HG03432 (cell line): Measurements from ENCODE around the gene GTPBP10.
"Not testable (repeated sequence)": the region's sequence is repeated elsewhere in the genome, so short reads cannot be mapped to it uniquely, and the experiment has no call there.

ENCODE experiments used
- ATAC-seq: cut with Tn5 transposase; IDR thresholded peaks from one replicate; pipeline ENCODE4 v1.9.1; 2021; ENCODE audit warnings: mild to moderate bottlenecking, moderate library complexity; ENCODE audit not compliant: unreplicated experiment

The GTPBP10 gene

DNA sequence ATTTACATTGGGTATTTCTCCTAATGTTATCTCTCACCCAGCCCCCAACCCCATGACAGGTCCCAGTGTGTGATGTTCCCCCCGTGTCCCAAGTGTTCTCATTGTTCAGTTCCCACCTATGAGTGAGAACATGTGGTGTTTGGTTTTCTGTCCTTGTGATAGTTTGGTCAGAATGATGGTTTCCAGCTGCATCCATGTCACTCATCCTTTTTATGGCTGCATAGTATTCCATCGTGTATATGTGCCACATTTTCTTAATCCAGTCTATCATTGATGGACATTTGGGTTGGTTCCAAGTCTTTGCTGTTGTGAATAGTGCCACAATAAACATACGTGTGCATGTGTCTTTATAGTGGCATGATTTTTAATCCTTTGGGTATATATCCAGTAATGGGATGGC is 3.5 kb downstream of the GTPBP10 start:
- ATAC-seq, result not testable (repeated sequence)

- no peak for ATAC-seq
These were observed 5.5 kb downstream of the GTPBP10 start for GRCh38 chr7:90351987-90352386.

DNA sequence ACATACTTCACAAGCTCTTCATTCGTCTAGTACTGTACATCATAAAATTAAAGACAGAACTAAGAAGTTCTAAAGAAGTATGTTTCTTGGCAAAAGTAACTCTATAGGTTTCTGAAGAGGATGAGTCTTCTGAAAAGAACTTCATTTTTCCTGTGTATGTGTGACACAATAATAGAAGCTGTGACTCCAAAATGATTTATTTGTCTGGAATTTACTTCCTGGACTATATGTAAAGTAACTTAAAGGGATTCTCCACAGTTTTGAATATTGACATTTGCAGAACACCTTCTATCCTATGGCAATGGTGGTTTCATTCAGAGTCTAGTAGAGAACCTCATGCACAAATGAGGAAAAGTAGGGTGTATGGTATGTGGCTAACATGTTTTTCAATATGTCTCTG is 36.9 kb downstream of the GTPBP10 start:
- ATAC-seq, result no peak

DNA sequence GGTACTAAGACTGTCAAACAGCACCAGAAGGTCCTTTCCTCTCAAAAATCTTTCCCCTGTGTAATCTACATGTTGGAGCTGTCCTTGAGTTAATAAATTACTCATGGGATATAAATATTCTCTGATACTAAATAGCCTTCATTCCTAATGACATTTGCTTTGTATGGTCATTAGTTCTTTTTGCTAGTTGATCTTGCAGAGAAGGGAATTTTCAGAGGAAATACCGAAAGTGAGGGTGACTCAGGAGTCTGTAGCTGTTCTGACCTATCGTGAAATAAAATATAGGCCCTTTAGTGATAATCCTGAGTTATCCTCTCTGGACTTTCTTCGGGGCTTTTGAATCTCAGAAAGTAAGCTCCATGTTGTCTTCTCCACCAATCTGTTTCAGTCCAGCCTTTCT is 37.3 kb downstream of the GTPBP10 start:
- ATAC-seq, result no peak

DNA sequence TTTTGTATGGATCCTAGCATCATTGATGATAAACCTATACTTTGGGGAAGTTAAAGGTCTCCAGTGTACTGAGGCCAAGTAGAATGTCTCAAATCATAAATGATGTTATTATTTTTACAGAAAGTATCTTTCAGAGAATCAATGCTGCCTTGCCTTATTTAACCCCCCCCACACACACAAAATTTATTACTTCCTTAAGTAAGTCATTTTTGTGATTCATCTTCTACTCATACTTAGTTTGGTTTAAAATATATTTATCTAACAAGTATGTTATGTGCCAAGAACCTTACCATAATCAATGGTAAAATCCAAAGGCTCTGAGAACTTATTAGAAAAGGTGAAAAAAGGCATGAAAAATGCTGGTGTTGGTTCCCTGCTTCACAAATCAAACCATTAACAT is 37.9 kb downstream of the GTPBP10 start:
- no peak for ATAC-seq

DNA sequence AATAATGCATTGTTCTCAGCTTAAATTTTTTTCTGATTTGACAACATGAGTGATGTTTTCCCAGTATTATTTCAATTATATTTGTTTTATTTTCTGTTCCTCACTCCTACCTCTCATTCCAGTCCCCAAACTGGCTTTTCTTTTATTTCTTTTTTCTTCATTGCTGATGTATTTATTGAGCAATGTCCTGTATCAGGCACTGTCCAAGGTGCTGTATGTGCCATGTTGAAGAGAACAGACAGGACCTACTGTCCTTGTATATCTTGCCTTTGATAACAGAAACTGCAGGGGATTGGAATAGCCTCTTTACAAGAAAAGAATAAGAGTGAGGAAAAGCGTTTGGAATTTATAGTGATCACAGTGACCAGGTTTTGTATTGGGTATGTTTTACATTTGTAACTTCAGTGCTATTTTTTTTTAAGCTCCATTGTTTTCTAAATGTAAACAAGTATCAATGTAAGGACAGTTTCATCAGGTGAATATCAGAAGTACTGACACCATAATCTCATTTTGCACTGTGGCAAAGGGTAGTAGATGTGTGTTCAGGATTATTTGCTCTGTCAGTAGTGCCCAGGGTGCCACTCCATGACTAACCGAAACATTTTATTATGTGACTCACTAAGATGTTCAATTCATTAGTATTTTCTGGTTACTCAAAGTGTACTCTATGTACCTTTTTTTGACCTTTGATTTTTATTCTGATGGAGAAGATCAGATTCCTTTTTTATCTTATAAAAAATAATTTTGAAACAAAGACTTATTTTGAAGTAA is 41.1 kb downstream of the GTPBP10 start:
- no peak for ATAC-seq

- ATAC-seq, result no peak
These were observed 44.4 kb downstream of the GTPBP10 start for GRCh38 chr7:90390926-90391325.

GRCh38 chr7:90391488-90391887 is 45.0 kb downstream of the GTPBP10 start:
- ATAC-seq, result no peak

- ATAC-seq, result no peak
These were observed 49.9 kb downstream of the GTPBP10 start for GRCh38 chr7:90396420-90396819.

DNA sequence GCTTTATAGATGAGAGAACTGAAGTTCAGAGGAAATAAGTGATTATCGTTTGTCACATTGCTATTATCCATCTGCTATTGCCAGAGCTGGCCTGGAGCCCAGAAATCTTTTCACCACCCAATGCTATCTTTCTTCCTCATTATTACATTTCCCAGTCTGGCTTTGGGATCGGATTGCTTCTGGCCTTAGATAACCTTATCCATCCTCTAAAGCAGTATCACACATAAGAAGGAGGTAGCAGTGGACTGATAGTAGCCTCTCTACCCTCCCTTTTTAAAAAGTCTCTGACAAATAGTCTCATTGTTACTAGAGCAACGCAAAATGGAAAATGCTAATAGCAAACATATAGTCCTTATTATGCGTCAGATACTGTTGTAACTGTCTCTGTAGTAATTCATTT is 55.5 kb downstream of the GTPBP10 start:
- no peak for ATAC-seq

GRCh38 chr7:90402785-90403173 is 56.3 kb downstream of the GTPBP10 start:
- ATAC-seq, result no peak

GRCh38 chr7:90403174-90404113 is 56.9 kb downstream of the GTPBP10 start, which contains the start of gene CLDN12:
Gene CLDN12, plus strand, starts transcription at chr7:90403461. Its CDS starts 9,216 bp downstream, at chr7:90412677.
- peak; percentile 94 for ATAC-seq

- ATAC-seq, result no peak
These were observed 58.3 kb downstream of the GTPBP10 start for GRCh38 chr7:90404777-90405176.

GRCh38 chr7:90407484-90407821 is 60.9 kb downstream of the GTPBP10 start:
- no peak for ATAC-seq

DNA sequence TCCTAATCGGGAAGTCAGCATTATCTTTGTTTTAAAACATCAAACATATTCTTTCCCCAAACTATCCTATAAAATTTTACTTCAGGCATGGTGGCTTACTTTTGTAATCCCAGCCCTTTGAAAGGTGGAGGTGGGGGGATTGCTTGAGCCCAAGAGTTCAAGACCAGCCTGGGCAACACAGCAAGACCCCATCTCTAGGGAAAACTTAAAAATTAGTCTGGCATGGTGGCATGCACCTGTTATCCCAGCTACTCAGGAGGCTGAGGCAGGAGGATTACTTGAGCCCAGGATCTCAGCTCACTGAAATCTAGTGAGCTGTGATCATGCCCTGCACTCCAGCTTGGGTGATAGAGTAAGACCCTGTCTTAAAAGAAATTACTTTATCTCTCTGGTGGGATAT is 61.6 kb downstream of the GTPBP10 start:
- ATAC-seq, result no peak

- no peak for ATAC-seq
These were observed 63.2 kb downstream of the GTPBP10 start for GRCh38 chr7:90409667-90410066.

DNA sequence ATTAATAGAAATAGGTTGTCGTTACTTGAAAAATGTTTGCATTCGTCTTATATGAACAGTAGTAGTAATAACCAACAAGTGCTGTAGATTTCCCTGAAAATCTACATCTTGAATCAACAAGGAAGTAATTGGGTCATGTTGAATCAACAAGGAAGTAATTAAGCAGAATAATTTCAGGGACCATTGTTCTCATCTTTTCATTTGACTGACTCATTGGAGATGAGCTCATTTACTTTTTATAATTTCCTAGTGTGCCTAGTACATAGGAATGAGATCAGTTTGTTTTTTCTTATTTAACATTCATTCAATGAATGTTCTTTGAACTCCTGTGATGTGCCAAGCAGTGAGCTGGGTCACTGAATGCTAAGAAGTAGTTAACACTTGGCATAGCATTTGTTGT is 65.0 kb downstream of the GTPBP10 start:
- no peak for ATAC-seq

- peak; percentile 69 for ATAC-seq
These were observed 66.1 kb downstream of the GTPBP10 start for GRCh38 chr7:90412458-90413184.

GRCh38 chr7:90413185-90413528 is 66.6 kb downstream of the GTPBP10 start:
- ATAC-seq, result no peak

GRCh38 chr7:90421651-90422050 is 75.1 kb downstream of the GTPBP10 start:
- no peak for ATAC-seq

GRCh38 chr7:90424720-90425119 is 78.2 kb downstream of the GTPBP10 start:
- peak; percentile 98 for ATAC-seq
